Hematopoietic multipotent progenitor cell treated with erythropoietin and hydrocortisone succinate and interleukin-3 and kit ligand, for 17 days (in vitro differentiated cells): ENCODE data around the gene NUP37.

ENCODE experiments used
- DNase-seq: peaks from one replicate; pipeline ENCODE4 v3.0.0-alpha.2; 2015; ENCODE audit warnings: low spot score

NUP37 gene

GRCh38 chr12:102026728-102027127 lies 93.2 kb downstream of the NUP37 start:
- DNase-seq: no peak

- DNase-seq: no peak
Measured at GRCh38 chr12:102024765-102025164, 95.1 kb downstream of the NUP37 start.

GRCh38 chr12:102023343-102023930 lies 96.5 kb downstream of the NUP37 start:
- no peak for DNase-seq
